Measurements from ENCODE around the gene MAN2A1.

GRCh38 chr5:109652096-109652495 is 37.6 kb upstream of the MAN2A1 start:
- TF ChIP-seq CTCF (IDR thresholded peaks at IDR 0.05; ENCODE audit: low read length) (no peak), EZH2 (IDR thresholded peaks at IDR 0.05; ENCODE audit: borderline replicate concordance, low read length) (no peak)
